ENCODE measurements around the gene DOLPP1.

GRCh38 chr9:129069862-129070641 lies 10.9 kb upstream of the DOLPP1 start:
- no peak for TF ChIP-seq EGR1 (IDR thresholded peaks at IDR 0.05; ENCODE audit: low read depth in 2 of 2)
- no peak for TF ChIP-seq ATF3 (IDR thresholded peaks at IDR 0.05)
- TF ChIP-seq CTCF (IDR thresholded peaks at IDR 0.05; ENCODE audit: low read depth, low read length, missing input control) = peak; percentile 26
- peak; percentile 88 for TF ChIP-seq MAX (IDR thresholded peaks at IDR 0.05)
- TF ChIP-seq NR2F2 (IDR thresholded peaks at IDR 0.05) = no peak
- TF ChIP-seq REST (IDR thresholded peaks at IDR 0.05) = no peak
- peak; percentile 17 for TF ChIP-seq ZBTB33 (IDR thresholded peaks at IDR 0.05)
- peak; percentile 47 for TF ChIP-seq YY1 (IDR thresholded peaks at IDR 0.05)
- TF ChIP-seq TAF1 (conservative IDR thresholded peaks at IDR 0.05) = no peak
- peak in 1 of 2 donors; percentile 62 for TF ChIP-seq JUND (IDR thresholded peaks at IDR 0.05)
